Measurements from ENCODE around the gene SMC5.

DNA sequence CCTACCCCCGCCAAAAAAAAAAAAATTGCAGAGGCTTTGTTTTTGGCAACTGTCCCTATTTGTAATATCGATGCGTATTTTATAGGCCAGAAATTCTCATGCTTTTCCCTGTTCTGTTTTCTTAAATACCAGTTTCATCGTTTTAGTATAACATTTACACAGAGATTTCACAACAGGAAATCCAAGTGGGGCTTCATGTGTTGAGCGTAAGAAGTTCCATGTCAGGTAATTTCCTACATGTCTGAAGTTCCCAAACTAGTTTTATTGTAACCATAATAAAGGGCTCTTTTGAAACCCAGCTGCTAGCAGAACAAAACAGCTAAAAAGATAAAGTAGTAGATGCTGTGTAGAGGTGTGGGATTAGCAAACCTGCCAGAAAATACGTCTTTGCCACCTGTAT is 4.2 kb downstream of the SMC5 start:
- TF ChIP-seq, protein P1, sequence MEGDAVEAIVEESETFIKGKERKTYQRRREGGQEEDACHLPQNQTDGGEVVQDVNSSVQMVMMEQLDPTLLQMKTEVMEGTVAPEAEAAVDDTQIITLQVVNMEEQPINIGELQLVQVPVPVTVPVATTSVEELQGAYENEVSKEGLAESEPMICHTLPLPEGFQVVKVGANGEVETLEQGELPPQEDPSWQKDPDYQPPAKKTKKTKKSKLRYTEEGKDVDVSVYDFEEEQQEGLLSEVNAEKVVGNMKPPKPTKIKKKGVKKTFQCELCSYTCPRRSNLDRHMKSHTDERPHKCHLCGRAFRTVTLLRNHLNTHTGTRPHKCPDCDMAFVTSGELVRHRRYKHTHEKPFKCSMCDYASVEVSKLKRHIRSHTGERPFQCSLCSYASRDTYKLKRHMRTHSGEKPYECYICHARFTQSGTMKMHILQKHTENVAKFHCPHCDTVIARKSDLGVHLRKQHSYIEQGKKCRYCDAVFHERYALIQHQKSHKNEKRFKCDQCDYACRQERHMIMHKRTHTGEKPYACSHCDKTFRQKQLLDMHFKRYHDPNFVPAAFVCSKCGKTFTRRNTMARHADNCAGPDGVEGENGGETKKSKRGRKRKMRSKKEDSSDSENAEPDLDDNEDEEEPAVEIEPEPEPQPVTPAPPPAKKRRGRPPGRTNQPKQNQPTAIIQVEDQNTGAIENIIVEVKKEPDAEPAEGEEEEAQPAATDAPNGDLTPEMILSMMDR (IDR thresholded peaks at IDR 0.05; ENCODE audit: insufficient read depth, low read depth, low read length): no peak
- TF ChIP-seq EZH2 (IDR thresholded peaks at IDR 0.05; ENCODE audit: insufficient read depth, low read length): no peak
